ENCODE measurements around the gene E2F6. TPM values are rescaled to one million over a fixed set of nuclear protein-coding genes. Genes with fewer than 3 reads are reported as not detected.

Gene E2F6
- total RNA-seq, 1 experiment from 2014 or later, result 35.5 TPM

GRCh38 chr2:11417946-11418585, 47.9 kb downstream of the E2F6 start:
- Histone ChIP-seq H3K36me3 (ENCODE audit: insufficient read depth, low read length, poor library complexity, severe bottlenecking) (no peaks in the 10 kb centered on the region), H3K27ac (ENCODE audit: low read depth, low read length, poor library complexity, severe bottlenecking) (no peak overlapping the region), H3K27me3 (replicated peaks; ENCODE audit: insufficient read depth, low read depth, low read length, poor library complexity) (no peaks in the 10 kb centered on the region), H3K9me3 (ENCODE audit: low read depth, low read length, poor library complexity, severe bottlenecking) (peaks cover 14% of the 10 kb centered on the region), H3K4me3 (ENCODE audit: low read depth, low read length, poor library complexity, severe bottlenecking) (no peak overlapping the region), H3K4me1 (ENCODE audit: insufficient read depth, low read length, poor library complexity, severe bottlenecking) (no peaks in the 10 kb centered on the region)
- intact Hi-C loops (cut with micrococcal nuclease; ENCODE audit: unreplicated experiment), result no loop called here
- TF ChIP-seq EZH2 (IDR thresholded peaks at IDR 0.05; ENCODE audit: borderline replicate concordance, low read depth, low read length, poor library complexity, severe bottlenecking) (no peak), CTCF (conservative IDR thresholded peaks at IDR 0.05; ENCODE audit: low read depth, low read length) (peak; percentile 49)
- no TSS peak for BruUV-seq (replicated peaks)
- ChIA-PET POLR2A (ENCODE audit: low non-redundant PET) (no interaction called here), CTCF (interaction anchor here (0.9 to 1.2 kb wide), 5 partner anchors 13 to 288 kb away, joined by 3 to 7 read pairs (median 4); a partner anchor contains a TSS)
- peak; percentile 57 for DNase-seq (ENCODE audit: low spot score)

- BruUV-seq (replicated peaks), result no TSS peak
- Histone ChIP-seq H3K27ac (ENCODE audit: low read depth, low read length, poor library complexity, severe bottlenecking) (no peak overlapping the region), H3K36me3 (ENCODE audit: insufficient read depth, low read length, poor library complexity, severe bottlenecking) (no peaks in the 10 kb centered on the region), H3K9me3 (ENCODE audit: low read depth, low read length, poor library complexity, severe bottlenecking) (peaks cover 14% of the 10 kb centered on the region), H3K27me3 (replicated peaks; ENCODE audit: insufficient read depth, low read depth, low read length, poor library complexity) (no peaks in the 10 kb centered on the region), H3K4me1 (ENCODE audit: insufficient read depth, low read length, poor library complexity, severe bottlenecking) (no peaks in the 10 kb centered on the region), H3K4me3 (ENCODE audit: low read depth, low read length, poor library complexity, severe bottlenecking) (no peak overlapping the region)
- ChIA-PET POLR2A (ENCODE audit: low non-redundant PET) (interaction anchor here (0.6 kb wide), 1 partner anchor 170 kb away, joined by 3 read pairs; no protein-coding TSS in a partner anchor), CTCF (no interaction called here)
- TF ChIP-seq CTCF (conservative IDR thresholded peaks at IDR 0.05; ENCODE audit: low read depth, low read length) (no peak), EZH2 (IDR thresholded peaks at IDR 0.05; ENCODE audit: borderline replicate concordance, low read depth, low read length, poor library complexity, severe bottlenecking) (no peak)
- DNase-seq (ENCODE audit: low spot score), result no peak
- intact Hi-C loops (cut with micrococcal nuclease; ENCODE audit: unreplicated experiment), result no loop called here
Measured at GRCh38 chr2:11416931-11417330, 49.0 kb downstream of the E2F6 start.

- no peak for TF ChIP-seq EZH2 (IDR thresholded peaks at IDR 0.05; ENCODE audit: borderline replicate concordance, low read depth, low read length, poor library complexity, severe bottlenecking)
- TF ChIP-seq CTCF (conservative IDR thresholded peaks at IDR 0.05; ENCODE audit: low read depth, low read length), result no peak
- POLR2A ChIA-PET (ENCODE audit: low non-redundant PET), result no interaction called here
- no peaks in the 10 kb centered on the region for H3K4me1 ChIP-seq (ENCODE audit: insufficient read depth, low read length, poor library complexity, severe bottlenecking)
- intact Hi-C loops (cut with micrococcal nuclease; ENCODE audit: unreplicated experiment), result no loop called here
- H3K27me3 ChIP-seq (replicated peaks; ENCODE audit: insufficient read depth, low read depth, low read length, poor library complexity), result no peaks in the 10 kb centered on the region
- H3K9me3 ChIP-seq (ENCODE audit: low read depth, low read length, poor library complexity, severe bottlenecking), result peaks cover 14% of the 10 kb centered on the region
- no peak overlapping the region for H3K27ac ChIP-seq (ENCODE audit: low read depth, low read length, poor library complexity, severe bottlenecking)
- BruUV-seq (replicated peaks), result no TSS peak
- CTCF ChIA-PET, result no interaction called here
- DNase-seq (ENCODE audit: low spot score), result no peak
- H3K36me3 ChIP-seq (ENCODE audit: insufficient read depth, low read length, poor library complexity, severe bottlenecking), result no peaks in the 10 kb centered on the region
- no peak overlapping the region for H3K4me3 ChIP-seq (ENCODE audit: low read depth, low read length, poor library complexity, severe bottlenecking)
Measured at GRCh38 chr2:11416186-11416585, 49.8 kb downstream of the E2F6 start.

Data from A673 (cell line).